IMR-90 (cell line): ENCODE measurements around the gene NEMP1. TPM values are rescaled to one million over a fixed set of nuclear protein-coding genes. Genes with fewer than 3 reads are reported as not detected.

ENCODE experiments used
- ATAC-seq: fragments of 200-7000 bp; cut with Tn5 transposase; 2 replicates; pipeline ENCODE4 v1.9.1; 2020; ENCODE audit warnings: low read depth, mild to moderate bottlenecking, moderate library complexity
- BruUV-seq: library from RNA; stranded (reverse); fragments of 400-500 nt; replicated peaks from 2 replicates; lab custom pipeline; 2021; lab: Mats Ljungman, UMichigan
- CTCF ChIA-PET: fragments of 300-600 bp; formaldehyde crosslinking; extraction: SDS; loops from one replicate; lab custom pipeline; 2021; ENCODE audit warnings: antibody characterized with exemption; lab: Yijun Ruan, JAX
- POLR2A ChIA-PET: fragments of 300-600 bp; sonication (Branson Sonifier 250); formaldehyde crosslinking; loops from one replicate; lab custom pipeline; 2022; ENCODE audit warnings: antibody characterized with exemption; ENCODE audit not compliant: unreplicated experiment; lab: Charles Lee
- DNase-seq: peaks from one replicate; pipeline ENCODE4 v3.0.0; 2013
- H2AFZ ChIP-seq: replicated peaks from 2 replicates; pipeline ENCODE3; 2013; ENCODE audit warnings: low read length, mild to moderate bottlenecking; ENCODE audit not compliant: poor library complexity
- H2AK5ac ChIP-seq: 2 replicates; pipeline ENCODE4 v1.6.1; 2013; ENCODE audit warnings: low read depth, low read length, inconsistent platforms
- H2AK9ac ChIP-seq: replicated peaks from 2 replicates; pipeline ENCODE3; 2013; ENCODE audit warnings: mild to moderate bottlenecking, low read depth, low read length, moderate library complexity; ENCODE audit not compliant: poor library complexity
- H2BK120ac ChIP-seq: 2 replicates; pipeline ENCODE4 v1.6.1; 2013; ENCODE audit warnings: low read depth, low read length, inconsistent platforms
- H2BK15ac ChIP-seq: 3 replicates; pipeline ENCODE4 v1.6.1; 2013; ENCODE audit warnings: low read depth, low read length, inconsistent platforms
- H2BK20ac ChIP-seq: 2 replicates; pipeline ENCODE4 v1.6.1; 2013; ENCODE audit warnings: low read depth, mild to moderate bottlenecking, inconsistent platforms, low read length, moderate library complexity
- H2BK5ac ChIP-seq: 2 replicates; pipeline ENCODE4 v1.6.1; 2013; ENCODE audit warnings: mild to moderate bottlenecking, low read depth, low read length, inconsistent platforms; ENCODE audit not compliant: poor library complexity, severe bottlenecking
- H3K14ac ChIP-seq: replicated peaks from 2 replicates; pipeline ENCODE4 v1.6.1; 2013; ENCODE audit warnings: low read depth, low read length, inconsistent platforms
- H3K18ac ChIP-seq: 2 replicates; pipeline ENCODE4 v1.6.1; 2013; ENCODE audit warnings: low read depth, low read length, control low read depth
- H3K23ac ChIP-seq: 2 replicates; pipeline ENCODE4 v1.6.1; 2013; ENCODE audit warnings: low read depth, low read length, inconsistent platforms
- H3K27ac ChIP-seq: 2 replicates; pipeline ENCODE4 v1.5.1; 2013; ENCODE audit warnings: mild to moderate bottlenecking, control low read depth, low read length; ENCODE audit not compliant: insufficient read depth
- H3K27me3 ChIP-seq: 2 replicates; pipeline ENCODE4 v1.6.1; 2013; ENCODE audit warnings: low read length; ENCODE audit not compliant: control insufficient read depth, insufficient read depth
- H3K36me3 ChIP-seq: 2 replicates; pipeline ENCODE4 v1.6.1; 2013; ENCODE audit warnings: low read length, mixed read lengths; ENCODE audit not compliant: control insufficient read depth, insufficient read depth
- H3K4ac ChIP-seq: 2 replicates; pipeline ENCODE4 v1.6.1; 2013; ENCODE audit warnings: low read depth, low read length, inconsistent platforms
- H3K4me1 ChIP-seq: 2 replicates; pipeline ENCODE4 v1.6.1; 2013; ENCODE audit warnings: low read length, mixed read lengths; ENCODE audit not compliant: control insufficient read depth, insufficient read depth
- H3K4me2 ChIP-seq: 2 replicates; pipeline ENCODE4 v1.6.1; 2013; ENCODE audit warnings: low read depth, mild to moderate bottlenecking, control low read depth, low read length, moderate library complexity
- H3K4me3 ChIP-seq: 2 replicates; pipeline ENCODE4 v1.5.1; 2013; ENCODE audit warnings: low read depth, mild to moderate bottlenecking, control low read depth, low read length, moderate library complexity; ENCODE audit not compliant: insufficient read depth
- H3K56ac ChIP-seq: 2 replicates; pipeline ENCODE4 v1.6.1; 2013; ENCODE audit warnings: low read length, inconsistent platforms; ENCODE audit not compliant: insufficient read depth; ENCODE audit errors: extremely low read depth
- H3K79me1 ChIP-seq, 2 experiments: 2 replicates each; pipeline ENCODE4 v1.6.1; 2013; ENCODE audit warnings: low read length in 2 of 2, inconsistent platforms in 1 of 2, low read depth in 1 of 2
- H3K9ac ChIP-seq: 2 replicates; pipeline ENCODE4 v1.6.1; 2013; ENCODE audit warnings: low read depth, low read length, control low read depth
- H3K9me1 ChIP-seq: 2 replicates; pipeline ENCODE4 v1.6.1; 2013; ENCODE audit warnings: low read length, inconsistent platforms; ENCODE audit not compliant: insufficient read depth
- H3K9me3 ChIP-seq: 2 replicates; pipeline ENCODE4 v1.6.1; 2013; ENCODE audit warnings: low read length; ENCODE audit not compliant: control insufficient read depth, insufficient read depth
- H4K20me1 ChIP-seq: 2 replicates; pipeline ENCODE4 v1.6.1; 2013; ENCODE audit warnings: low read length, inconsistent platforms; ENCODE audit not compliant: insufficient read depth
- H4K5ac ChIP-seq: 2 replicates; pipeline ENCODE4 v1.6.1; 2013; ENCODE audit warnings: mild to moderate bottlenecking, low read depth, low read length, control low read depth
- H4K8ac ChIP-seq, 2 experiments: 2 replicates each; pipeline ENCODE4 v1.6.1; 2013; ENCODE audit warnings: low read depth in 2 of 2, low read length in 2 of 2, control low read depth in 1 of 2, inconsistent platforms in 1 of 2
- H4K91ac ChIP-seq: 2 replicates; pipeline ENCODE4 v1.6.1; 2013; ENCODE audit warnings: low read depth, low read length, inconsistent platforms; ENCODE audit not compliant: insufficient read depth
- CEBPB ChIP-seq: IDR thresholded peaks from 2 replicates; pipeline ENCODE4 v1.6.1; 2012; ENCODE audit warnings: low read depth, low read length, improper control_type of control experiment
- CHD1 ChIP-seq: IDR thresholded peaks from 2 replicates; pipeline ENCODE4 v1.6.1; 2012; ENCODE audit warnings: low read depth, low read length, improper control_type of control experiment
- FOS ChIP-seq: fragments of 150-350 bp; IDR thresholded peaks from 2 replicates; pipeline ENCODE4 v1.6.1; 2016; ENCODE audit warnings: low read depth, low read length
- MAFK ChIP-seq: IDR thresholded peaks from 2 replicates; pipeline ENCODE4 v1.6.1; 2012; ENCODE audit warnings: low read depth, low read length, improper control_type of control experiment
- MXI1 ChIP-seq: IDR thresholded peaks from 2 replicates; pipeline ENCODE4 v1.6.1; 2012; ENCODE audit warnings: low read depth, mild to moderate bottlenecking, low read length, moderate library complexity, borderline replicate concordance
- NFE2L2 ChIP-seq: fragments of 150-350 bp; IDR thresholded peaks from 2 replicates; pipeline ENCODE4 v1.6.1; 2016; ENCODE audit warnings: low read depth, mild to moderate bottlenecking, low read length
- POLR2A ChIP-seq: IDR thresholded peaks from 2 replicates; pipeline ENCODE4 v1.6.1; 2012; ENCODE audit warnings: mild to moderate bottlenecking, low read depth, low read length
- RAD21 ChIP-seq: IDR thresholded peaks from 2 replicates; pipeline ENCODE4 v1.6.1; 2012; ENCODE audit warnings: low read length, improper control_type of control experiment
- SMC3 ChIP-seq: fragments of 150-350 bp; IDR thresholded peaks from 2 replicates; pipeline ENCODE4 v1.6.1; 2016; ENCODE audit warnings: low read depth, mild to moderate bottlenecking, antibody characterized with exemption, low read length, moderate library complexity
- WGBS, 2 experiments: methylation state at CpG; one replicate each; pipeline versions ENCODE4 v1.1.5 to v1.1.7; 2013; ENCODE audit warnings: missing lambda C conversion rate in 2 of 2; ENCODE audit not compliant: insufficient read length in 1 of 2; ENCODE audit errors: extremely low coverage in 2 of 2; 5-methylcytosine and 5-hydroxymethylcytosine counted together
- dilution Hi-C: fragments of 300-500 bp; cut with HindIII; formaldehyde crosslinking; loops from one replicate; pipeline ENCODE4 v1.14.3; 2018; ENCODE audit warnings: low sequenced_read_pairs; ENCODE audit not compliant: unreplicated experiment
- in situ Hi-C: fragments of 300-500 bp; cut with MboI; formaldehyde crosslinking; loops from 3 replicates; pipeline ENCODE4 v1.14.3; 2019; ENCODE audit warnings: low sequenced_read_pairs, inconsistent platforms, mixed read lengths
- intact Hi-C: fragments of 100-400 bp; cut with micrococcal nuclease; formaldehyde crosslinking; loops from 2 replicates; pipeline ENCODE4 v1.10.0; 2022
- polyA plus RNA-seq, 3 experiments: library from polyadenylated mRNA; depleted of rRNA; stranded (reverse); fragments of >200 nt; gene quantifications; 2 replicates each; pipeline ENCODE4 v1.2.3, GENCODE V29; 2012; ENCODE audit warnings: low replicate concordance in 1 of 3
- total RNA-seq: library from RNA; depleted of rRNA; stranded (reverse); fragments of >200 nt; gene quantifications from 2 replicates; pipeline ENCODE4 v1.2.3, GENCODE V29; 2012

Gene NEMP1
- total and polyA plus RNA-seq, 2 of the 4 experiments (the other 2 are of a cell fraction), result 8.9 to 10.9 TPM

- TF ChIP-seq MXI1, result no peak
Observed at GRCh38 chr12:57092876-57093414, 14.4 kb upstream of the NEMP1 start (continued).

GRCh38 chr12:57092529-57092862 lies 13.9 kb upstream of the NEMP1 start:
- intact Hi-C loops (no loop called here), in situ Hi-C loops (no loop called here), dilution Hi-C loops (no loop called here)
- peaks cover 65% of the 10 kb centered on the region for H3K36me3 ChIP-seq
- no peaks in the 10 kb centered on the region for H3K27me3 ChIP-seq
- peak overlapping the region in 1 of 2 experiments; percentile 18; a peak in 2 of 4 replicates for H4K8ac ChIP-seq
- ATAC-seq (no peak), DNase-seq (no peak)
- peak overlapping the region; percentile 84 for H2AK9ac ChIP-seq
- 74% methylated on average over 4 of the region's 5 CpGs; no CpG with 5 or more reads in 1 of the 2 experiments for WGBS, 2 experiments
- peak overlapping the region; percentile 42; the same call in 1 of the 2 replicates for H2AK5ac ChIP-seq
- peak overlapping the region; percentile 38; the same call in 1 of the 2 replicates for H3K4me2 ChIP-seq
- no peak overlapping the region for H4K91ac ChIP-seq
- peak overlapping the region; percentile 58 for H3K9ac ChIP-seq
- no peak overlapping the region for H3K4ac ChIP-seq
- H3K23ac ChIP-seq, result peak overlapping the region; percentile 82; the same call in 1 of the 2 replicates
- BruUV-seq, result no TSS peak
- H3K9me1 ChIP-seq, result peaks cover 4% of the 10 kb centered on the region; the same call in 1 of the 2 replicates
- H3K27ac ChIP-seq, result peak overlapping the region; percentile 27
- H4K20me1 ChIP-seq, result peaks cover 67% of the 10 kb centered on the region
- TF ChIP-seq CEBPB (no peak), CHD1 (no peak), MAFK (no peak), FOS (no peak), NFE2L2 (no peak), RAD21 (no peak), POLR2A (no peak), SMC3 (no peak)
- H3K9me3 ChIP-seq, result no peaks in the 10 kb centered on the region
- H4K5ac ChIP-seq, result no peak overlapping the region
- no peak overlapping the region; the same call in 1 of the 2 replicates for H3K4me3 ChIP-seq
- H3K56ac ChIP-seq, result no peak overlapping the region
- H3K4me1 ChIP-seq, result peaks cover 41% of the 10 kb centered on the region
- POLR2A ChIA-PET, result interaction anchor here (0.8 to 1.4 kb wide), 2 partner anchors 19 to 36 kb away, joined by 5 read pairs; partner anchors contain the start of genes LRP1 and STAT6
- H2BK5ac ChIP-seq, result peak overlapping the region; percentile 39
- peaks cover 13 to 64% of the 10 kb centered on the region in 2 experiments for H3K79me1 ChIP-seq
- no peak overlapping the region for H2BK120ac ChIP-seq
- CTCF ChIA-PET, result interaction anchor here (1.0 to 2.0 kb wide), 4 partner anchors 19 to 36 kb away, joined by 3 to 8 read pairs (median 5); partner anchors contain the start of genes LRP1 and STAT6
- no peak overlapping the region for H2AFZ ChIP-seq
- no peak overlapping the region for H3K18ac ChIP-seq
- H2BK20ac ChIP-seq, result no peak overlapping the region
- peak overlapping the region; percentile 20; the same call in 1 of the 2 replicates for H3K14ac ChIP-seq
- no peak overlapping the region for H2BK15ac ChIP-seq
